Adrenal gland (tissue), 5 donors: Measurements from ENCODE around the gene TNFRSF18.

Experiments used
- POLR2A ChIP-seq, 2 donors: fragments of 450-650 bp; IDR thresholded peaks; one replicate each; pipeline ENCODE4 v1.6.1; 2017; ENCODE audit warnings: antibody characterized with exemption in 2 of 2, mild to moderate bottlenecking in 2 of 2, moderate library complexity in 1 of 2
- TF ChIP-seq, protein P1 (sequence below), 6 experiments: fragments of 450-650 bp in 4 of 6; fragments of 200-600 bp in 2 of 6; sonication (generic) in 1 of 6; IDR thresholded peaks; 1 replicate in 5 of 6; 2 replicates in 1 of 6; pipeline versions ENCODE4 v1.5.1 to v1.8.0; 2016 to 2021; ENCODE audit warnings: antibody characterized with exemption in 6 of 6, mild to moderate bottlenecking in 2 of 6, moderate library complexity in 1 of 6
- donor health status: DM: no; HTN: no; CAD: no.

DNA sequence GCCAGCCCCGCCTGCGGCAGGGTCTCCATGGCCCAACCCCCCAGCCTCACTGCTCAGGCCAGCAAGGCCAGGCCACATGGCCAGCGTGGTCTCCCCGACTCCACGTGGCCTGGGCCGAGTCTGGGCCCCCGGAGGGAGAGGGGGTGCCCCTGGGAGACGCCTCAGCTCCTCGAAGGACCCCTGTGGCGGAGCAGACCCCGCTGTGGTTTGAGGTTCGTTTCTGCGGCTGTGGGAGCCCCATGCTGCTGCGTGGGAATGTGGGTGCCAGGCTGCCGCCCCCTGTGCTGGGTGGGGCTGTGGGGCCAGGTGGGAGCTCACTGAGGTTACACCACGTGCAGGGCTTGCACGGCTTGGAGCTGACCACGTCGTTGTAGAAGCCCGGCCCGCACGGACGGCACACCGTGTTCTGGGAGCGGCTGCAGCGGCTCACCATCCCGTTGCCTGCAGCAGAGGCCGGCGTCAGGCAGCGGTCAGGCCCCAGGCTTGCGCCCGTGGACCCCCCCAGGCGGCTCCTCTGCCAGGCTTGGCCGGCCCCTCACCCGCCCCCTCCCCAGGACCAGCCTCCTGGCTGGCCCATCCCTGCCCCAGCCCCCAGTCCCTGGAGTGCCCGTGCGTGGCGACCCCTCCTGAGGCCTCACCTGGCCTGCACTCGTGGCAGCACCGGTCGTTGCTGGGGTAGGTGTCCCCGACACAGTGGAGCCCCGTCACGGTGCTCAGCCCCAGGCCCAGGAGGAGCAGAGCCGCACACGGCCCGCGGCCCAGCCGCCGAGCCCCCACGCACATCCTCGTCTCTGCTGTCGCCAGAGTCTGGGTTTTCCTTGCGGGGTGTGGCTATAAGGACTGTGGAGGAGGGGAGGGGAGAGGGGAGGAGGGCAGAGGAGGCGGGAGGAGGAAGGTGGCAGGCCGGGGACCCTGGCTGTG, 7.2 kb upstream of the TNFRSF18 start, which contains the start of gene TNFRSF4:
- TF ChIP-seq, protein P1, sequence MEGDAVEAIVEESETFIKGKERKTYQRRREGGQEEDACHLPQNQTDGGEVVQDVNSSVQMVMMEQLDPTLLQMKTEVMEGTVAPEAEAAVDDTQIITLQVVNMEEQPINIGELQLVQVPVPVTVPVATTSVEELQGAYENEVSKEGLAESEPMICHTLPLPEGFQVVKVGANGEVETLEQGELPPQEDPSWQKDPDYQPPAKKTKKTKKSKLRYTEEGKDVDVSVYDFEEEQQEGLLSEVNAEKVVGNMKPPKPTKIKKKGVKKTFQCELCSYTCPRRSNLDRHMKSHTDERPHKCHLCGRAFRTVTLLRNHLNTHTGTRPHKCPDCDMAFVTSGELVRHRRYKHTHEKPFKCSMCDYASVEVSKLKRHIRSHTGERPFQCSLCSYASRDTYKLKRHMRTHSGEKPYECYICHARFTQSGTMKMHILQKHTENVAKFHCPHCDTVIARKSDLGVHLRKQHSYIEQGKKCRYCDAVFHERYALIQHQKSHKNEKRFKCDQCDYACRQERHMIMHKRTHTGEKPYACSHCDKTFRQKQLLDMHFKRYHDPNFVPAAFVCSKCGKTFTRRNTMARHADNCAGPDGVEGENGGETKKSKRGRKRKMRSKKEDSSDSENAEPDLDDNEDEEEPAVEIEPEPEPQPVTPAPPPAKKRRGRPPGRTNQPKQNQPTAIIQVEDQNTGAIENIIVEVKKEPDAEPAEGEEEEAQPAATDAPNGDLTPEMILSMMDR (IDR thresholded peaks at IDR 0.05), result no peak
- TF ChIP-seq POLR2A (IDR thresholded peaks at IDR 0.05), result no peak
